AG09319 (cell line): ENCODE results near the gene ITIH6.
"Not testable (repeated sequence)": the region's sequence is repeated elsewhere in the genome, so short reads cannot be mapped to it uniquely, and the experiment has no call there.

Source experiments
- DNase-seq: peaks from one replicate; pipeline ENCODE4 v3.0.0-alpha.2; 2010; ENCODE audit warnings: low read depth; ENCODE audit errors: extremely low read depth
- CTCF ChIP-seq: IDR thresholded peaks from 2 replicates; pipeline ENCODE4 v1.5.1; 2011; ENCODE audit warnings: low read depth, mild to moderate bottlenecking, inconsistent platforms, low read length, moderate library complexity

The ITIH6 gene

DNA sequence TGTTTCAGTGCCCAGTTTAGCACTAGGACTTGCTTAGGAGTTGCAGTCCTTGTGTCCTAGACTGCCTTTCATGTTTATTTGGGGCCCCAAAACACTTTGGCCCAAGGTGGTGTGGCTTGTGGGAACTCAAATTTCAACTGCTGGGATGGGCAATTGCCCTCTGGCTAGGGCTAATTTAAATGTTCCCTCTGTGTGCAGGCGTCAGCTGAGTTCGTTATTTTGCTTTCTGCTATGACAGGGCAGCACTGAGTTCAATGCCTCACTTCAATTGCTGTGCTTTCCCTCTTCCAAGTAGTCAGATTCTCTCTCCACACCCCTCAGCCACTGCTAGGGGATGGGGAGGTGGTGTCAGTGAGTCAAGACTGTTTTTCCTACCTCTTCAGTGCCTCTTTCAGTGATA lies 51.1 kb downstream of the ITIH6 start:
- TF ChIP-seq CTCF, result no peak
- DNase-seq, result no peak

GRCh38 chrX:54745676-54746075 lies 52.4 kb downstream of the ITIH6 start:
- no peak for DNase-seq
- no peak for TF ChIP-seq CTCF

DNA sequence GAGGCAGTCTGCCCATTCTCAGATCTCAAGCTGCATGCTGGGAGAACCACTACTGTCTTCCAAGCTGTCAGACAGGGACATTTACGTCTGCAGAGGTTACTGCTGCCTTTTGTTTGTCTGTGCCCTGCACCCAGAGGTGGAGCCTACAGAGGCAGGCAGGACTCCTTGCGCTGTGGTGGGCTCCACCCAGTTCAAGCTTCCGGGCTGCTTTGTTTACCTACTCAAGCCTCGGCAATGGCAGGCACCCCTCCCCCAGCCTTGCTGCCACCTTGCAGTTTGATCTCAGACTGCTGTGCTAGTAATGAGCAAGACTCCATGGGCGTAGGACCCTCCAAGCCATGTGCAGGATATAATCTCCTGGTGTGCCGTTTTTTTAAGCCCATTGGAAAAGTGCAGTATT lies 59.5 kb downstream of the ITIH6 start:
- not testable (repeated sequence) for DNase-seq

GRCh38 chrX:54736298-54736942 lies 61.6 kb downstream of the ITIH6 start:
- DNase-seq, result not testable (repeated sequence)

DNA sequence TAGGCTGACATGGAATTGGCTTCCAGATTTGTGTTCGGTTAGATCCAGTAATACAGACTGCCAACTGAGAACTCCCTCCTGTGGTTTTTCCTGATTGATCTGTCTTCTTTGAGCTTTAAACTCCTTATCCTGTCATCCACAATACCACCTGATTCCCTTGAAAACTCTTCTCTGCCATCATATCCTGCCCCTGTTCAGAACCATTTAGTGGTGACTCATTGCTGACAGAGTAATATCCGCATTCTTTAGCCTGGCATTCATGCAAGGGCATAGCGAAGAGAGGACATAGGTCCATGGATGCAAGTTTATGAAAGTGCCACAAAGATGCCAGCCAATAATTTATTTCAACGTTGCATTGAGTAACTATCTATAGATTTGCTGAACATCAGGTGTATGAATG lies 76.6 kb downstream of the ITIH6 start:
- no peak for DNase-seq
- no peak for TF ChIP-seq CTCF

DNA sequence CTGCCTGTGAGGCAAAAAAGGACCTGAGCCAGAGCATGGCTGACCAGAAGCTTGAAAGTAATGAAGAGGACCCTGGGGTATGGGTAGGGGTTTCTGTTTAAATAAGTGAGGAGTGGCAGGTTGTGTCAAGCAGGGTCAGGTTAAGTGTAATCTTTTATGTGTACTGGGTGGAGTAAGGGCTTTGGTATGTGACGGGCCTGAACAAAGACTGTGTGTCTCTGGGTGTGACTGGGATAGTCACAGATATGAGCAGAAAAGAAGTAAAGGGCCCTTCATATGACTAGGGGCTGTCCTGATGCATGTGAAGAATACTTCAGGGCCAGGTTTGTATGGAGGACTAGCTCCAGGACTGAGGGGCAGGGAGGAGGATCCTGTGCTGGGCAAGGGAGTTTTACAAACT lies 82.4 kb downstream of the ITIH6 start:
- TF ChIP-seq CTCF, result no peak
- DNase-seq, result no peak

DNA sequence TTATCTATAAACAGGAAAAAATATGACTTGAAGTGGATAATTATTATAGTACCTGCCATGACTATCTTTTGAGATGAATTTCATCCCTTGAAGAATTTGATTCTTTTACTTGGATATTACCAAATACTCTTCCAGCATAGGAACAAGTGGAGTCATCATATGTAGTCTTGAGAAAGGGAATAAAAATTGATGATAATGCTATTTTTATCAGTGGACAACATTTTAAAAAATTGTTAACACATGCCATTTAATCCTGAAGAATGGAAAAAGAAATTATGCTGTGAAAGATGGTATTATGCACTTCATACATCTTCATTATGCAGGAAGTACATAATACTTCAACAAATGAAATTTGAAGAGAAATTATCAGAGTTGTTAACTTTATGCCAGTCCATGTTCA lies 83.6 kb downstream of the ITIH6 start:
- no peak for TF ChIP-seq CTCF
- DNase-seq, result no peak

DNA sequence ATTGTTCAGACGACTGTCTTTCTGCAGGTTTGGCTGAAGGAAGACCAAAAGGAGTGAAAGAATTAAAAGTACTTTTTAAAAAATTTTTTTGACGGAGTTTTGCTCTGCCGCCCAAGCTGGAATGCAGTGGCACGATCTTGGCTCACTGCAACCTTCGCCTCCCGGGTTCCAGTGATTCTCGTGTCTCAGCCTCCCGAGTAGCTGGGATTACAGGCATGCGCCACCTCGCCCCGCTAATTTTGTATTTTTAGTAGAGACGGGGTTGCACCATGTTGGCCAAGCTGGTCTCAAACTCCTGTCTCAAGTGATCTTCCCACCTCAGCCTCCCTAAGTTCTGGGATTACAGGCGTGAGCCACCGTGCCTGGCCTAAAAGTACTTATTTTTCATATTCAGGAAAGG lies 86.3 kb downstream of the ITIH6 start:
- no peak for TF ChIP-seq CTCF
- DNase-seq, result no peak
